ENCODE results near the gene FAM151A. TPM values are rescaled to one million over a fixed set of nuclear protein-coding genes. Genes with fewer than 3 reads are reported as not detected.

Gene FAM151A
- total RNA-seq, 4 donors from 2014 or later = 1.4 to 28.5 (median 7.1) TPM

DNA sequence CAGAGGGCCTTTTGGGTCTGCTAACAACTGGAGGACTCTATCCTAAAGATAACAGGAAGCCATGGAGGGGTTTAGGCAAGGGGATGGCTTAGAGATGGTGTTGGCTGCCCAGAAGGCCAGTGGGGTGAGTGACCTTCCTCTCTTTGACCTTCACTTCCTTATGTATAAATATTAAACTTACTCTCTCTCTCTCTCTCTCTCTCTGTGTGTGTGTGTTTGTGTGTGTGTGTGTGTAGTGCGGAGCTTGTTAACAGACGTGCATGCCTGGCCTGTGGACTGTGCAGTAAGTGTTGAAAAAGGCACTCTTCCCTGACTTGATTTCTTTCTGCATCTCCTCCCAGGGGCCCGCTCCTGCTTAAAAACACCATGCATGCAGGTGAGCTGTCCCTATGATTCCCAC, 28.3 kb upstream of the FAM151A start:
- no peak for DNase-seq
- no peak for TF ChIP-seq POLR2AphosphoS5 (IDR thresholded peaks at IDR 0.05)
- no peak for TF ChIP-seq POLR2A (IDR thresholded peaks at IDR 0.05)
- no peak for TF ChIP-seq EP300 (IDR thresholded peaks at IDR 0.05; ENCODE audit: low read depth)
- TF ChIP-seq CTCF (IDR thresholded peaks at IDR 0.05) = no peak
- H3K36me3 ChIP-seq = no peaks in the 10 kb centered on the region
- intact Hi-C loops (cut with DNase I; ENCODE audit: low total_unique reads) (no loop called here), in situ Hi-C loops (cut with MboI; ENCODE audit: low pct_ligation_motif_present in 1 of 4, low pct_unique_long_range_greater_than_20kb in 1 of 4, low sequenced_read_pairs in 3 of 4) (no loop called here)
- WGBS, 2 donors (ENCODE audit: low coverage in 1 of 2) = 63 to 80% methylated on average over 2 to 3 of the region's 3 CpGs
- H3K4me3 ChIP-seq = no peak overlapping the region
- H3K9me3 ChIP-seq = no peaks in the 10 kb centered on the region
- no peaks in the 10 kb centered on the region for H3K27me3 ChIP-seq
- H3K4me1 ChIP-seq = peaks cover 9 to 42% (median 29%) of the 10 kb centered on the region in 4 donors
- H3K27ac ChIP-seq = no peak overlapping the region

GRCh38 chr1:54650417-54650816, 27.1 kb upstream of the FAM151A start:
- WGBS, 2 donors (ENCODE audit: low coverage in 1 of 2) = 84 to 86% methylated on average over 3 of the region's 3 CpGs

GRCh38 chr1:54649921-54650320, 26.6 kb upstream of the FAM151A start:
- peak overlapping the region; percentile 71 to 86 (median 78) for H3K27ac ChIP-seq
- WGBS, 2 donors (ENCODE audit: low coverage in 1 of 2) = 73% methylated on average over 1 of the region's 1 CpG; no CpG with 5 or more reads in 1 of the 2 donors
- in situ Hi-C loops (cut with MboI; ENCODE audit: low pct_ligation_motif_present in 1 of 4, low pct_unique_long_range_greater_than_20kb in 1 of 4, low sequenced_read_pairs in 3 of 4) = no loop called here

More at GRCh38 chr1:54650417-54650816, 27.1 kb upstream of the FAM151A start:
- H3K4me1 ChIP-seq = peaks cover 9 to 54% (median 29%) of the 10 kb centered on the region in 4 donors
- H3K9me3 ChIP-seq = no peaks in the 10 kb centered on the region
- no peaks in the 10 kb centered on the region for H3K36me3 ChIP-seq
- no peaks in the 10 kb centered on the region for H3K27me3 ChIP-seq
- DNase-seq = no peak
- no peak overlapping the region for H3K4me3 ChIP-seq
- intact Hi-C loops (cut with DNase I; ENCODE audit: low total_unique reads) = no loop called here
- in situ Hi-C loops (cut with MboI; ENCODE audit: low pct_ligation_motif_present in 1 of 4, low pct_unique_long_range_greater_than_20kb in 1 of 4, low sequenced_read_pairs in 3 of 4) = no loop called here
- no peak for TF ChIP-seq CTCF (IDR thresholded peaks at IDR 0.05)
- no peak for TF ChIP-seq POLR2AphosphoS5 (IDR thresholded peaks at IDR 0.05)
- no peak for TF ChIP-seq POLR2A (IDR thresholded peaks at IDR 0.05)
- no peak for TF ChIP-seq EP300 (IDR thresholded peaks at IDR 0.05; ENCODE audit: low read depth)
- H3K27ac ChIP-seq = peak overlapping the region; percentile 71 to 86 (median 78)

More at GRCh38 chr1:54649921-54650320, 26.6 kb upstream of the FAM151A start:
- no peaks in the 10 kb centered on the region for H3K27me3 ChIP-seq
- TF ChIP-seq POLR2A (IDR thresholded peaks at IDR 0.05) (no peak), CTCF (IDR thresholded peaks at IDR 0.05) (no peak), EP300 (IDR thresholded peaks at IDR 0.05; ENCODE audit: low read depth) (no peak), POLR2AphosphoS5 (IDR thresholded peaks at IDR 0.05) (no peak)
- no peak overlapping the region for H3K4me3 ChIP-seq
- no peaks in the 10 kb centered on the region for H3K36me3 ChIP-seq
- no peaks in the 10 kb centered on the region for H3K9me3 ChIP-seq
- intact Hi-C loops (cut with DNase I; ENCODE audit: low total_unique reads) = no loop called here
- peaks cover 9 to 55% (median 29%) of the 10 kb centered on the region in 4 donors for H3K4me1 ChIP-seq
- no peak for DNase-seq

Data from transverse colon (tissue), 4 donors.